Trophoblast cell (in vitro differentiated cells and primary cell): ENCODE results near the gene OR6X1.

Experiments
- DNase-seq, 2 donors: peaks; one replicate each; pipeline ENCODE4 v3.0.0-alpha.2; 2016
- H2AFZ ChIP-seq: 2 replicates; pipeline ENCODE4 v1.6.1; 2013; ENCODE audit warnings: low read length, moderate library complexity, mild to moderate bottlenecking; ENCODE audit not compliant: insufficient read depth, poor library complexity
- H2AK5ac ChIP-seq: 2 replicates; pipeline ENCODE4 v1.6.1; 2013; ENCODE audit warnings: mild to moderate bottlenecking, low read length
- H2BK120ac ChIP-seq: 2 replicates; pipeline ENCODE4 v1.6.1; 2013; ENCODE audit warnings: low read length, mild to moderate bottlenecking, moderate library complexity; ENCODE audit not compliant: insufficient read depth, poor library complexity
- H2BK12ac ChIP-seq: 2 replicates; pipeline ENCODE4 v1.6.1; 2013; ENCODE audit warnings: mild to moderate bottlenecking, low read length, moderate library complexity
- H2BK5ac ChIP-seq: 2 replicates; pipeline ENCODE4 v1.6.1; 2013; ENCODE audit warnings: low read length, low read depth, moderate library complexity, mild to moderate bottlenecking; ENCODE audit not compliant: poor library complexity
- H3K14ac ChIP-seq: 2 replicates; pipeline ENCODE4 v1.6.1; 2013; ENCODE audit warnings: mild to moderate bottlenecking, low read length
- H3K18ac ChIP-seq: 2 replicates; pipeline ENCODE4 v1.6.1; 2013; ENCODE audit warnings: mild to moderate bottlenecking, low read length
- H3K23ac ChIP-seq: 2 replicates; pipeline ENCODE4 v1.6.1; 2013; ENCODE audit warnings: low read length
- H3K27ac ChIP-seq: 2 replicates; pipeline ENCODE4 v1.5.1; 2013; ENCODE audit warnings: low read depth, mild to moderate bottlenecking, inconsistent platforms, low read length, moderate library complexity
- H3K27me3 ChIP-seq: 2 replicates; pipeline ENCODE4 v1.6.1; 2013; ENCODE audit warnings: inconsistent platforms, mild to moderate bottlenecking, low read length, moderate library complexity; ENCODE audit not compliant: insufficient read depth
- H3K36me3 ChIP-seq, 2 experiments: 1 replicate in 1 of 2; 2 replicates in 1 of 2; pipeline ENCODE4 v1.6.1; 2013; ENCODE audit warnings: low read length in 2 of 2, mild to moderate bottlenecking in 2 of 2, moderate library complexity in 1 of 2; ENCODE audit not compliant: insufficient read depth in 2 of 2, control insufficient read depth in 1 of 2
- H3K4ac ChIP-seq: 2 replicates; pipeline ENCODE4 v1.6.1; 2013; ENCODE audit warnings: low read depth, mild to moderate bottlenecking, low read length, moderate library complexity
- H3K4me1 ChIP-seq, 2 experiments: 1 replicate in 1 of 2; 2 replicates in 1 of 2; pipeline ENCODE4 v1.6.1; 2013; ENCODE audit warnings: low read length in 2 of 2, mild to moderate bottlenecking in 2 of 2, moderate library complexity in 1 of 2; ENCODE audit not compliant: insufficient read depth in 2 of 2, control insufficient read depth in 1 of 2
- H3K4me2 ChIP-seq: 2 replicates; pipeline ENCODE4 v1.6.1; 2013; ENCODE audit warnings: inconsistent platforms, mild to moderate bottlenecking, low read length, moderate library complexity
- H3K4me3 ChIP-seq: 2 replicates; pipeline ENCODE4 v1.5.1; 2013; ENCODE audit warnings: mild to moderate bottlenecking, low read depth, low read length, inconsistent platforms
- H3K79me1 ChIP-seq: one replicate; pipeline ENCODE4 v1.6.1; 2013; ENCODE audit warnings: low read length
- H3K79me2 ChIP-seq: 2 replicates; pipeline ENCODE4 v1.6.1; 2013; ENCODE audit warnings: low read length, mild to moderate bottlenecking; ENCODE audit not compliant: control insufficient read depth, insufficient read depth, poor library complexity
- H3K9ac ChIP-seq: 2 replicates; pipeline ENCODE4 v1.6.1; 2013; ENCODE audit warnings: mild to moderate bottlenecking, low read length
- H3K9me3 ChIP-seq: 2 replicates; pipeline ENCODE4 v1.6.1; 2013; ENCODE audit warnings: low read depth, mild to moderate bottlenecking, control low read depth, inconsistent platforms, low read length; ENCODE audit not compliant: insufficient read depth
- H4K12ac ChIP-seq: 2 replicates; pipeline ENCODE4 v1.6.1; 2013; ENCODE audit warnings: low read depth, mild to moderate bottlenecking, low read length, moderate library complexity
- H4K8ac ChIP-seq: 2 replicates; pipeline ENCODE4 v1.6.1; 2013; ENCODE audit warnings: low read depth, mild to moderate bottlenecking, low read length, moderate library complexity
- H4K91ac ChIP-seq: one replicate; pipeline ENCODE4 v1.6.1; 2013; ENCODE audit warnings: low read depth, mild to moderate bottlenecking, low read length, moderate library complexity
- WGBS: extraction: QIAGEN DNeasy Blood & Tissue Kit; methylation state at CpG from one replicate; pipeline ENCODE4 v1.1.7; 2013; ENCODE audit warnings: missing lambda C conversion rate; ENCODE audit not compliant: insufficient read length, insufficient coverage; ENCODE audit errors: extremely low coverage; 5-methylcytosine and 5-hydroxymethylcytosine counted together

The OR6X1 gene

DNA sequence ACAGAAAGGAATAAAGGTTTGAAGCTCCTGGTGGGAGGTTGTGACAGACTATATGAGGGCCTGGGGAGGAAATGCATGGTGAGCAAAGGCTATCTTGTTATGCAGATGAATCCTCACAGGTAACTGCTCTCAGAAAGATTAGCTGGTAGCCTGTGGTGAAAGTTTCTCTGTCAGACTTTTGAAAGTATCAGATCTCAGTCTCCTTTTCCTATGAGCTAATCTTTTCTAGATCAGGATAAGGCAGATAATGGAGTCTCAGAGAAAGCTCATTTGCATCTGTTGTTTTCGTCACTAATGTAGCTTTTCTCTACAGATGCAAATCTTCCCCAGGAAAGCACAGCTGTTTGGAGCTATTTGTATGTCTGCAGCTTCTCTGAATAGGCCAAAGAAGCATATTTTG is 21.0 kb upstream of the OR6X1 start:
- Histone ChIP-seq H2BK120ac (no peak overlapping the region), H3K4me3 (no peak overlapping the region), H2AFZ (no peak overlapping the region), H2BK12ac (no peak overlapping the region), H3K4me1 (no peaks in the 10 kb centered on the region), H3K23ac (no peak overlapping the region), H3K79me2 (no peaks in the 10 kb centered on the region), H3K14ac (no peak overlapping the region), H3K4ac (no peak overlapping the region), H4K12ac (no peak overlapping the region), H3K4me2 (no peak overlapping the region), H3K27ac (no peak overlapping the region), H3K36me3 (no peaks in the 10 kb centered on the region), H3K9me3 (no peaks in the 10 kb centered on the region), H3K9ac (no peak overlapping the region), H3K18ac (no peak overlapping the region), H4K91ac (no peak overlapping the region), H3K27me3 (no peaks in the 10 kb centered on the region), H2AK5ac (no peak overlapping the region), H2BK5ac (no peak overlapping the region), H3K79me1 (no peaks in the 10 kb centered on the region), H4K8ac (no peak overlapping the region)
- no CpG with 5 or more reads among the region's 1 CpG for WGBS
- peak in 1 of 2 donors; percentile 21 for DNase-seq

DNA sequence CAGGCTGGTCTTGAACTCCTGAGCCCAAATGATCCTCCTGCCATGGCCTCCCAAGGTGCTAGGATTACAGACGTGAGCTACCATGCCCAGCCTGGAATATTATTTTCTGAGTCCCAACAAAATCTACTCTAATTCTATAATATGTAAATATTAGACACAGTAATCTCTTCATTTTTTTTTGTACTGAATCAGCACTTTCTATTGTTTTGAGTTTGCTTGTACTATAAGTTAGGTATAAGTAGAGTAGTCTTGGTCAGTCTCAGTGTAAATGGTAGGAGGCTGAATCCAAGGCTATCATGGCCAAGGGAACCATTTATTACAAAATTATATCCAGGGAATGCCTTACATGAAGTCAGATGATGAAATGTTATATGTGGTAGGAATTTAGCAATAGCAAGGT is 19.6 kb upstream of the OR6X1 start:
- no peaks in the 10 kb centered on the region for H3K27me3 ChIP-seq
- no peaks in the 10 kb centered on the region for H3K79me1 ChIP-seq
- no peak for DNase-seq
- H3K9me3 ChIP-seq, result no peaks in the 10 kb centered on the region
- no peak overlapping the region for H3K14ac ChIP-seq
- H4K91ac ChIP-seq, result no peak overlapping the region
- H3K27ac ChIP-seq, result no peak overlapping the region
- no CpG with 5 or more reads among the region's 1 CpG for WGBS
- no peak overlapping the region for H3K18ac ChIP-seq
- H2BK120ac ChIP-seq, result no peak overlapping the region
- H2BK5ac ChIP-seq, result no peak overlapping the region
- H2BK12ac ChIP-seq, result no peak overlapping the region
- no peaks in the 10 kb centered on the region for H3K4me1 ChIP-seq
- H2AFZ ChIP-seq, result no peak overlapping the region
- H3K79me2 ChIP-seq, result no peaks in the 10 kb centered on the region
- no peak overlapping the region for H3K9ac ChIP-seq
- no peaks in the 10 kb centered on the region for H3K36me3 ChIP-seq
- no peak overlapping the region for H4K8ac ChIP-seq
- no peak overlapping the region for H3K4me3 ChIP-seq
- H4K12ac ChIP-seq, result no peak overlapping the region
- H3K4me2 ChIP-seq, result no peak overlapping the region
- no peak overlapping the region for H2AK5ac ChIP-seq
- no peak overlapping the region for H3K4ac ChIP-seq
- H3K23ac ChIP-seq, result no peak overlapping the region

DNA sequence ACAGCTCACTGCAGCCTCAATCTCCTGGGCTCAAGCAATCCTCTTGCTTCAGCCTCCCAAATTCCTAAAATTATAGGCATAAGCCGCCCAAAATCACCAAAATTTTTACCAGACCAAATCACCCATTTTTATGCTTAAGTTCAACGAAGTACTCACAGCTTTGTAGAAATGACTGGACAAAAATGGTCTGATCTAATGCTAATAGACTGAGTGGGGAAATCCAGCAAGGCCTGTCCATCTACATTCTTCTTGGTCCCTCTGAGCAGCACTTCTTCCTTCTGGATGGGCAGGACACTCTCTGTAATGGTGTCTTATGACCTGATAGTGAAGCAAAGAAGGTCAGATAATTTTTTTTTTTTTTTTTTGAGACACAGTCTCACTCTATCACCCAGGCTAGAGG is 18.7 kb upstream of the OR6X1 start:
- Histone ChIP-seq H3K27me3 (no peaks in the 10 kb centered on the region), H4K12ac (no peak overlapping the region), H3K4me3 (no peak overlapping the region), H3K9me3 (no peaks in the 10 kb centered on the region), H3K4ac (no peak overlapping the region), H2BK12ac (no peak overlapping the region), H3K4me1 (no peaks in the 10 kb centered on the region), H3K9ac (no peak overlapping the region), H3K79me2 (no peaks in the 10 kb centered on the region), H3K18ac (no peak overlapping the region), H2BK5ac (no peak overlapping the region), H3K79me1 (no peaks in the 10 kb centered on the region), H3K14ac (no peak overlapping the region), H3K27ac (peak overlapping the region; percentile 31), H2AFZ (no peak overlapping the region), H2AK5ac (no peak overlapping the region), H4K8ac (no peak overlapping the region), H3K36me3 (no peaks in the 10 kb centered on the region), H3K23ac (no peak overlapping the region), H3K4me2 (no peak overlapping the region), H4K91ac (no peak overlapping the region), H2BK120ac (no peak overlapping the region)
- no CpG with 5 or more reads among the region's 2 CpGs for WGBS
- DNase-seq, result peak; percentile 78 to 95

DNA sequence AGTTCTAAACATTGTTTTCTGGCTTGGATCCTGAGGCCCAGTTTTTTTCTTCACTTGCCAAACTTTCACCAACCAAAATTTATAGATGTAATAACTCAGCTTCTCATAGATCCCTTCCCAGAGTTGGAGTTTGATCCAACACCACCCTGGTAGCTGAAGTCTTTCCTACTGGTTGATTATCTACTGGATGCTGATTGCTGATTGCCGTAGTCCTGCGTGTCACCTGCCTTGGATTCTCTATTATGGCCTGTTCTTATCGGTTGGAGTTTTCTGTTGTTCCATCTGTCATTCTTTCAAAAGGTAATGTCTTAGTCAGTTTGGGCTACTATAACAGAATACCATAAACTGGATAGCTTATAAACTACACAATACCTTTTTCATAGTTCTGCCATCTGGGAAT is 17.3 kb upstream of the OR6X1 start:
- Histone ChIP-seq H3K14ac (no peak overlapping the region), H3K9me3 (no peaks in the 10 kb centered on the region), H4K91ac (no peak overlapping the region), H3K27me3 (no peaks in the 10 kb centered on the region), H2AFZ (no peak overlapping the region), H3K79me1 (no peaks in the 10 kb centered on the region), H3K23ac (no peak overlapping the region), H3K79me2 (no peaks in the 10 kb centered on the region), H2BK12ac (no peak overlapping the region), H4K8ac (no peak overlapping the region), H3K9ac (no peak overlapping the region), H3K4me2 (no peak overlapping the region), H2AK5ac (no peak overlapping the region), H3K4me1 (no peaks in the 10 kb centered on the region), H3K36me3 (no peaks in the 10 kb centered on the region), H3K4ac (no peak overlapping the region), H3K18ac (no peak overlapping the region), H2BK120ac (no peak overlapping the region), H3K27ac (no peak overlapping the region), H4K12ac (no peak overlapping the region), H2BK5ac (no peak overlapping the region), H3K4me3 (no peak overlapping the region)
- no CpG with 5 or more reads among the region's 3 CpGs for WGBS
- DNase-seq, result peak in 1 of 2 donors; percentile 2
